IgD-negative memory B cell (primary cell): Measurements from ENCODE around the gene ARHGAP24. TPM values are rescaled to one million over a fixed set of nuclear protein-coding genes. Genes with fewer than 3 reads are reported as not detected.
A peak's percentile ranks its signal among the peaks of the same experiment; 100 is the strongest.

ENCODE experiments used
- H3K27ac Mint-ChIP-seq, 3 donors: one replicate each; pipeline ENCODE4 v1.8.0; 2020 to 2022; ENCODE audit warnings: mild to moderate bottlenecking in 3 of 3, mixed read lengths in 3 of 3, moderate library complexity in 1 of 3
- H3K27me3 Mint-ChIP-seq: one replicate; pipeline ENCODE4 v1.8.0; 2021; ENCODE audit warnings: mixed read lengths
- H3K36me3 Mint-ChIP-seq: one replicate; pipeline ENCODE4 v1.8.0; 2020; ENCODE audit warnings: mild to moderate bottlenecking, mixed read lengths
- H3K4me1 Mint-ChIP-seq, 3 donors: one replicate each; pipeline ENCODE4 v1.8.0; 2020 to 2022; ENCODE audit warnings: mixed read lengths in 3 of 3, mild to moderate bottlenecking in 1 of 3
- H3K4me3 Mint-ChIP-seq, 4 donors: one replicate each; pipeline ENCODE4 v1.8.0; 2020 to 2022; ENCODE audit warnings: mild to moderate bottlenecking in 4 of 4, mixed read lengths in 4 of 4, moderate library complexity in 3 of 4
- H3K9me3 Mint-ChIP-seq, 3 donors: one replicate each; pipeline ENCODE4 v1.8.0; 2020 to 2021; ENCODE audit warnings: mixed read lengths in 3 of 3, mild to moderate bottlenecking in 1 of 3
- polyA plus RNA-seq: library from polyadenylated mRNA; unstranded; fragments of 300-500 nt; fragmentation: Illumina TruSeq; gene quantifications from one replicate; pipeline ENCODE4 v1.2.3, GENCODE V29; 2021

ARHGAP24 gene
- polyA plus RNA-seq, 1 donor from 2014 or later = 93.4 TPM

DNA sequence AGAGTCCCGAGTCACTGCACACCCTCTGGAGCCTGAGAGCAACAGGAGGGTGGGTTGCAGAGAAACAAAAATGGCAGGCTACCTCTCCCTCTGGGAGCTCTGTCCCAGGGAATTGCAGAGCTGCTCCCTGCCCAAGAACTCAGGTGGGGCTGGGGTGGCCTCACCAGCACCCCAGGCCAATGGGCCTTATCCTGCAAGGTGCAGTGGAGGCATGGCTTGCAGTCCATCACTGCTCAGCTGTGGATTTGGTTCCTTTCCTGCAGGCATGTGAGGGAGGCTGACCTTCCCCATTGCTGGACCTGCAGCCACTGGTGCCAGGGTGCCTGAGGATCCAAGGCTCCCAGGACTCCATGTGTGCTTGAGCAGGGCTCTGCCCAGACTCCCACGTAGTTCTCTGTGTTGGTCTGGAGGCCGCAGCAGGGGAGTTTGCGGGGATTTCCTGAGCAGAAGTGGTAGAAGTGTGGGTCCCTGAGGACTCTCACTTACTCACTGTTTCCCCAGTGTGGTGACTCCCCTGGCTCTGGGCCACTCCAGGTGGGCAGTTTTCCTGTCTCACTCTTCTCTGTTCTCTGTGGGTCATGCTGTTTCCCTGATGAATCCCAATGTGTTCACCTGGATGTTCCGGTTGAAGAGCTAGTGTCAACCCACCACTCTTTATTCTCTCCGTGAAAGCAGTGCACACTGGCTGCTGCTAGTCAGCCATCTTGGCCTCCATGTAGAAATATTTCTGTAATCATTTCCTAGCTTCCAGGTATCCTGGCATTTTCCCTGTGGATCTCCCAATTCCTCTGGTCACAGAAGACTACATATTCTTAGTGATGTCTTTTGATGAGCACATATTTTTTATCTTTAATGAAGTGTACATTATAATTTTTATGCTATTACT is 82.3 kb downstream of the ARHGAP24 start:
- Mint-ChIP-seq H3K4me3 (peak overlapping the region; percentile 61 to 84 (median 76)), H3K27me3 (no peaks in the 10 kb centered on the region), H3K4me1 (peaks cover 40 to 70% (median 64%) of the 10 kb centered on the region in 3 donors), H3K9me3 (peaks cover 5 to 11% (median 7%) of the 10 kb centered on the region in 3 donors), H3K27ac (peak overlapping the region; percentile 84 to 100 (median 95)), H3K36me3 (peaks cover 5% of the 10 kb centered on the region)

DNA sequence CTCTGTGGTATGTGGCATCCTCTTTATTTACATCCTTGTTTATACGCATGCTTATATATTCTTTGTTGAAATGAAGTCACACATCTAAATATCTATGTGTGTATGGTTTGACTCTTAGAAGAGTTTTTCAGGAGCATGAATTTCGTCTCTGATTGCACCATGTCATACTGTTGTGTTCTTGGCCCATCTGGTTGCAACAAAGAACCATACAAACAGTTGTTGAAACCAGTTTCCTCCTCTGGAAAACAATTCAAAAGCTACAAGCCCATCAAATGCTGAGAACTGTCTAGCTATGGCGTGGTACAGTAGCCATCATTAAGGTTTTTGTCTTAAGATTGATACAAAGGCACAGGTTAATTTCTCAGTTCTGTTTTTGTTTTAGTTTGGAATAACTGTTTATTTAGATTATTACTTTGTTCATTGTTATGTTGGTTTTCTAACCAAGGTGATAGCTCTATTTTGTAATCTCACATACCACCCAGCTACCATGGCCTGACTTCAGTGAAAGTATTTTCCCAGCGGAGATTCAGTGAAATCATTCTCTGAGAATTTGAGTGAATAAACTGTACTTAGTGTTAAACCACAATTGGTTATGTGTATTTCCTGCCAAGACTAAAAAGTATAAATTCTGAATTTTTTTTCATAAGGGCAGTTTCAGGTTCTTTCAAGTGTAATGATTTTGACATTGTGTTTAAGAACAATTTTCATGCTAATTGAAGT is 91.0 kb downstream of the ARHGAP24 start:
- H3K27ac Mint-ChIP-seq = no peak overlapping the region

DNA sequence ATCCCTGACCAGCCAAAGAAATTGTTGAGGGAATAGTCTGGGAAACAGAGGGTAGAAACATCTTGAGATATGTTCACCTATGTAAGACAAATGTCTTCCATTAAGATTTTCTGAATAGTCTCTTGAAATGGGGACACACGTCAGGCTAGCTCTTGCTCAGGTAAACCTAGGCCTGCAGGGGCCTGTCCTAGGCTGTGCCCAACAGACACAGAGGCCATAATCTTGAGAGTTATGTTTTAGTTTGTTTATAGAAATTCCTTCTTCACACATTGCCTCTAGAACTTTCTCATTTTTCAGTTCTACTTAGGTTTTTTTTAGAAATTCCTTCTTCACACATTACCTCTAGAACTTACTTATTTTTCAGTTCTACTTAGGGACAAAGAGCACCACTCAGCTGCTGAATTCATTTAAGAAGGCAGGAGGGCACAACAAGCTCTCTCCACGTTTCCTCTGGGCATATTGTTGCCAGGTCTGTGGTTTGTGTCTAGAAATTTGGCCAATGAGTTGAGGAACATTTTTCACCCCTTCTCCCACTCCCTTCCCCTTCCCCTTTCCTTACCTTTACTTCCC is 94.9 kb downstream of the ARHGAP24 start:
- H3K27me3 Mint-ChIP-seq = no peaks in the 10 kb centered on the region
- no peaks in the 10 kb centered on the region for H3K9me3 Mint-ChIP-seq
- H3K4me1 Mint-ChIP-seq = peaks cover 18 to 37% (median 37%) of the 10 kb centered on the region in 3 donors
- H3K36me3 Mint-ChIP-seq = peaks cover 10% of the 10 kb centered on the region
- peak overlapping the region in 1 of 4 donors; percentile 19 for H3K4me3 Mint-ChIP-seq
- H3K27ac Mint-ChIP-seq = peak overlapping the region in 2 of 3 donors; percentile 24 to 62

More for the DNA sequence above, 91.0 kb downstream of the ARHGAP24 start:
- Mint-ChIP-seq H3K27me3 (no peaks in the 10 kb centered on the region), H3K4me1 (peaks cover 14 to 47% (median 39%) of the 10 kb centered on the region in 3 donors), H3K9me3 (peaks cover 0 to 7% (median 6%) of the 10 kb centered on the region in 3 donors), H3K4me3 (no peak overlapping the region), H3K36me3 (peaks cover 5% of the 10 kb centered on the region)

DNA sequence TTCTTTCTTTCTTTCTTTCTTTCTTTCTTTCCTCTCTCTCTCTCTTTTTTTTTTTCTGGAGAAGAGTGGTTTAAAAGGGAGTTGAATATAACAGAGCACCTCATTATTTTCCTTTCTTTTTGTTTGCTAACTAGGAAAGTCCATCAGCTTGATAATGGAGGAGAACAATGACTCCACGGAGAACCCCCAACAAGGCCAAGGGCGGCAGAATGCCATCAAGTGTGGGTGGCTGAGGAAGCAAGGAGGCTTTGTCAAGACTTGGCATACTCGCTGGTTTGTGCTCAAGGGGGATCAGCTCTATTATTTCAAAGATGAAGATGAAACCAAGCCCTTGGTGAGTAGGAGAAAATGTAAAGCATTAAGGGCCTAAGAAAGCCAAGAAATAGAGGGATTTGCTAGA is 95.4 kb downstream of the ARHGAP24 start:
- Mint-ChIP-seq H3K4me1 (peaks cover 18 to 37% (median 37%) of the 10 kb centered on the region in 3 donors), H3K9me3 (no peaks in the 10 kb centered on the region), H3K27ac (peak overlapping the region; percentile 21 to 62 (median 24)), H3K36me3 (peaks cover 10% of the 10 kb centered on the region), H3K27me3 (no peaks in the 10 kb centered on the region), H3K4me3 (peak overlapping the region in 1 of 4 donors; percentile 9)

DNA sequence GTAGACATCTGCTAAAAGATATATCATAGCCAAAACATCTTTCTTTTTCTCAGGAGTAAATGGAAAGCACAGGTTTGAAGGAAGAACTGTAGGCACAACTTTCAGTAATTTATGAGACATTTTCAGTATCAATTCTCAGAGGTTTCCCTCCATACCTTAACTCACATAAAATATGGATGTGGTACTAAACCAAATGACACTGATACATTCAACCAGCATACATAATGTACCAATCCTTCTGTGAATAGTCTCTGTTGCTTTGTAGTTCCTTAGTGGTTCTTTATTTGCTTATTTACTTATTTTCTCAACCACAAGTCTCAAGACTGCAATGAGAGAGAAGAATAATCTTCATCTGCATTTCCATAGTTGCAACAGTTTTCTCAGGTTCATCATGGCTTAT is 96.1 kb downstream of the ARHGAP24 start:
- no peak overlapping the region for H3K4me3 Mint-ChIP-seq
- peaks cover 12% of the 10 kb centered on the region for H3K36me3 Mint-ChIP-seq
- H3K4me1 Mint-ChIP-seq = peaks cover 18 to 37% (median 37%) of the 10 kb centered on the region in 3 donors
- H3K27me3 Mint-ChIP-seq = no peaks in the 10 kb centered on the region
- H3K9me3 Mint-ChIP-seq = no peaks in the 10 kb centered on the region
- H3K27ac Mint-ChIP-seq = peak overlapping the region in 1 of 3 donors; percentile 21

DNA sequence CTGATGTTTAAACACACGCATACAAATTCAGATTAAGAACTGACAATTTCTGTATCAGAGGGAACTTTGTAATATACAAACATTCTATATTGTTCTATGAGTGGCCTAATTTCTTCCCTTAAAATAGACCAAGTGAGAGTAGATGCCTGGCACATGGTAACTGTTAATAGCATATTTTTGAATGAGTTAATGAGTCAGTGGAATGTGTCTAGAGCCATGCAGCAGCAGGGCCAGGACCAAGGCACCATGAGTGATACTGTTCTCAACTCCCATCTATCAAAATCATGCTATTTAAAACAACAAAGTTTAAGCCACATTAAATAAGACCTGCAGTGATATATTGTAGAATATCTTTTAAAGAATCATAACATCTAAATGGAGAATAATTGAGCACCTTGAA is 98.3 kb downstream of the ARHGAP24 start:
- no peak overlapping the region for H3K4me3 Mint-ChIP-seq
- H3K4me1 Mint-ChIP-seq = peaks cover 17 to 34% (median 34%) of the 10 kb centered on the region in 3 donors
- H3K36me3 Mint-ChIP-seq = peaks cover 12% of the 10 kb centered on the region
- H3K27me3 Mint-ChIP-seq = no peaks in the 10 kb centered on the region
- no peaks in the 10 kb centered on the region for H3K9me3 Mint-ChIP-seq
- peak overlapping the region in 1 of 3 donors; percentile 13 for H3K27ac Mint-ChIP-seq

DNA sequence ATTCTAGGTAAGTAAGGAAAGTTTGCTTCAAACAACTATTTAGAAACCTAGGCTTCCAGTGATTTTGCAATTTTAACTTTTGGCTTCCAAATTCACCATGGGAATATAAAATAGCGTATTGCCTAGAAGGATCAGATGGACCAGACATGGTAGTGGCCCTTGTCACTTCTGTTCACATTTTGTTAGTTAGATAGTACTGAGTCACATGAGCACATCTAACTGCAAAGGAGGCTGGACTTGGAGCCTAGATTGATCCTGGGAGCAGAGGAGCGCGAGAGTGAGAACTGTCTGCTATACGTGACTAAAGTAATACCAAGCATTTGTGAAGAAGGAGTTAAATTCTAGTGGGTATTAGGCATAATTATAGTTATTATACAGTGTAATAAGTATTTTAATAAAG is 102.4 kb downstream of the ARHGAP24 start:
- Mint-ChIP-seq H3K4me3 (peak overlapping the region in 1 of 4 donors; percentile 61), H3K27ac (no peak overlapping the region), H3K9me3 (no peaks in the 10 kb centered on the region), H3K36me3 (peaks cover 13% of the 10 kb centered on the region), H3K4me1 (peaks cover 8 to 24% (median 18%) of the 10 kb centered on the region in 3 donors), H3K27me3 (no peaks in the 10 kb centered on the region)

DNA sequence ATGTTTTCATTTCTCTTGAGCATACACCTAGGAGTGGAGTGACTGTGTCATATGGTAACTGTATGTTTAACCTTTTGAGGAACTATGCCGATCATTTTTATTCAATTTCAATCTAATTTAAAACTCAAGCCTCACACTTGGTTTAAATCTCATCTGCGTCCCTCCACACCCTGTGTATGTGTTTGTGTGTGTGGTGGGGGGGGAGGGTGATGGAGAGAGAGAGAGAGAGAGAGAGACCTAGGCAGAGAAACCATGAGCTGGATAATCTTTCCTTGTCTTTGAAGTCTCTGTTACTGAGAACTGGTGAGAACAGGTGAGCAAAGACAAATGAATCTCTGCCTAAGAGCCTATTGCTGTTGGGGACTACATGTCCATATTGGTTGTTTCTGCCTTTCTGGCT is 105.0 kb downstream of the ARHGAP24 start:
- peaks cover 8 to 22% (median 12%) of the 10 kb centered on the region in 3 donors for H3K4me1 Mint-ChIP-seq
- H3K27ac Mint-ChIP-seq = peak overlapping the region in 1 of 3 donors; percentile 53
- H3K9me3 Mint-ChIP-seq = peaks cover 0 to 1% (median 0%) of the 10 kb centered on the region in 3 donors
- no peak overlapping the region for H3K4me3 Mint-ChIP-seq
- H3K36me3 Mint-ChIP-seq = peaks cover 9% of the 10 kb centered on the region
- H3K27me3 Mint-ChIP-seq = no peaks in the 10 kb centered on the region

DNA sequence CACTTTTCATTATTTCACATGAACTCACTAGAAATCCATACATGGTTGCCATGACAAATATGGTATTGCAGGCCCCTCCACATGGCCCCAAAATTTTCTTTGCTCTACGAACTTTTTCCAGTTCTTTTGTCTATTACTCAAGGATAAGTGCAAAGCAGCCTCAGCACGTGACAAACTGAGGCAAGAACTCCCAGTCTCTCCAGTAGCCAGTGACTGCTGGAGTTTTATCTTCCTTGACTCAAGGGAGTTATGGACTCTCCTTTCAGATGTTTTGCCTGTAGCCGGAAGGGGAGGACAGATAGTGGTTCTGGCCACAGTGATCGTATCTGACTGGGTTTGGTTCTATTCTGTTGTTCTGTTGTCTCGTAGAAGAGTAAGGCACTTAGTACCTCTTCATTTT is 105.5 kb downstream of the ARHGAP24 start:
- Mint-ChIP-seq H3K27me3 (no peaks in the 10 kb centered on the region), H3K9me3 (peaks cover 0 to 1% (median 0%) of the 10 kb centered on the region in 3 donors), H3K4me1 (peaks cover 8 to 22% (median 12%) of the 10 kb centered on the region in 3 donors)

DNA sequence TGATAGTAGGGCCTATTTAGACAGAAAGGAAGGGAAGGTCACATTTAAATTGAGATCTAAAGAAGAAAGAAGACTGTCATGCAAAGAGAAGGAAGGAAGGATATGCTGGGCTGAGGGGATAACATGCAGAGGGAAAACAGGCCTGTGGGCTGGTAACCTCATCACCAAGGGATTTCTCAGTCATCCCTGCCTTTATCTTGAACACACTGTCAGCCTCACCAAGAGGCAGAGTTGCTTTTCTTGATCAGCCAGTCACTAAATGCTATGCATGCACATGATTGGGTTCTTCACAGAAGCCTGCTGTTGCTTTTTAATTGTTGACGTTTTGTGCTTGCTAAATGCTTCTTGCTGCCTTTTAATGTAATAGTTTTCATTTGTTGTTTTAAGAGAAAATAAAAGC is 113.0 kb downstream of the ARHGAP24 start:
- Mint-ChIP-seq H3K4me3 (peak overlapping the region in 1 of 4 donors; percentile 47), H3K4me1 (peaks cover 10 to 31% (median 20%) of the 10 kb centered on the region in 3 donors), H3K27ac (peak overlapping the region in 1 of 3 donors; percentile 47), H3K9me3 (peaks cover 0 to 10% (median 3%) of the 10 kb centered on the region in 3 donors), H3K36me3 (peaks cover 12% of the 10 kb centered on the region), H3K27me3 (no peaks in the 10 kb centered on the region)

More for the DNA sequence above, 105.5 kb downstream of the ARHGAP24 start:
- Mint-ChIP-seq H3K36me3 (peaks cover 11% of the 10 kb centered on the region), H3K27ac (no peak overlapping the region), H3K4me3 (no peak overlapping the region)

DNA sequence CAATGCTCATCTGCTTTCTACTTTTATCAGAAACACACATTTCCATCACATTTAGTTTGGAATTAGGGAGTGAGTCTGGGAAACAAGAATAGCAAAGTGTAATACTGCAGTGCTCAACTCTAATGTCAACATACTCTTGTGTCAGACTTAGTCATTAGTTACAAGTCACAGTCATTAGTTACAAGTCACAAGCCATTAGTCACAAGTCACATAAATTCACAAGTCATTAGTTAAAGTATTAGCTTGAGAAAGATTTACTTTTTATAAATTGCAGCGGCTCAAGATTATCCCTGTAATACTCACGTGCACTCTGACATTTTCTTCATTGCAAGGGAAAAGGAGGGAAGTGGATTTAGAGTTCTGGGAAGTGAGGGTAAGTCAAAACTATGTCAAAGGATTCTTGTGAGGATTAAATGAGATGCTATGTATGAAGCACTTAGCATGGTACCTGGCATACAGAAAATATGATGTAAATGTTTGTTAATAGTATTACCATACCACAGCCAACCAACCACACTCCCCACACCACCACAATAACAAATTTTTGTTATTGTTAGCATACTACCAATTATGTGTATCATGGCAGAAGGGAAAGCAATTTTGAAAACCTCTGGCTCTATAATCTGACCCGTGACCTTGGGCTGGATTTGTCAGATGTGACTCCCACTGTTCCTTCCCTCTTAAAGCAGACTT is 116.6 kb downstream of the ARHGAP24 start:
- Mint-ChIP-seq H3K36me3 (peaks cover 14% of the 10 kb centered on the region), H3K4me3 (peak overlapping the region in 1 of 4 donors; percentile 41), H3K27me3 (no peaks in the 10 kb centered on the region), H3K27ac (peak overlapping the region in 1 of 3 donors; percentile 3), H3K4me1 (peaks cover 22 to 51% (median 46%) of the 10 kb centered on the region in 3 donors), H3K9me3 (peaks cover 0 to 8% (median 2%) of the 10 kb centered on the region in 3 donors)

DNA sequence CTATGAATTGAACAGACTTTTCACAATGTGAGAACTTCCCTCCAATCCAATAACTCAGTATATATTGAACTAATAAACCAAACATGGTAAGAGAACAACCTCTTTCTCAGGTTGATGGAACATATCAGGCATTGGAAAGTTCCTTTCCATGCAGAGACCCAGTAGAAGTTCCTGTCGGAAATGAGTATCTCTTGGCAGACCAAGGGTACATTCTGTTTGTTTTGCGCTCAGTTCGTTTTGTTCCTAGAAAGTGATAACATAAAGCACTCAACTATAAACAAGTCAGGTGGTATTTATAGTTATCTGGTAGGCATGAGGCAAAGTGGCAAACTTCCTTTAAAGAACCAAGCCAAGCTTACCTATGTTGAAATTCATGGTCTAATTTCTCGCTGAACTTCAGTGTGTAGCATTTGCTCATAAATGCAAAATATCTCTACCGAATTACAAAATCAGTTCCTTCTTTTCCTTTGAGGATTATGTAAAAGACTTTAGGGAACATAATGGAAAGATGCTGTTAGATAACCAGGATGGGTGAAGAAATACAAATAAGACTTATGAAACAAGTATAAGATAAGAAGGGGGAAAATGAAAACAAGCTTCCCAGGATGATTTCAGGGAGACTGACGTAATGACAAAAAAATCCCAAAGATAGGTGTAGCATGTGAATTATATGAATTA is 120.3 kb downstream of the ARHGAP24 start:
- H3K9me3 Mint-ChIP-seq = peaks cover 0 to 8% (median 2%) of the 10 kb centered on the region in 3 donors
- peak overlapping the region in 1 of 3 donors; percentile 50 for H3K27ac Mint-ChIP-seq
- H3K4me1 Mint-ChIP-seq = peaks cover 16 to 60% (median 46%) of the 10 kb centered on the region in 3 donors
- no peak overlapping the region for H3K4me3 Mint-ChIP-seq
- H3K27me3 Mint-ChIP-seq = no peaks in the 10 kb centered on the region
- H3K36me3 Mint-ChIP-seq = peaks cover 14% of the 10 kb centered on the region

DNA sequence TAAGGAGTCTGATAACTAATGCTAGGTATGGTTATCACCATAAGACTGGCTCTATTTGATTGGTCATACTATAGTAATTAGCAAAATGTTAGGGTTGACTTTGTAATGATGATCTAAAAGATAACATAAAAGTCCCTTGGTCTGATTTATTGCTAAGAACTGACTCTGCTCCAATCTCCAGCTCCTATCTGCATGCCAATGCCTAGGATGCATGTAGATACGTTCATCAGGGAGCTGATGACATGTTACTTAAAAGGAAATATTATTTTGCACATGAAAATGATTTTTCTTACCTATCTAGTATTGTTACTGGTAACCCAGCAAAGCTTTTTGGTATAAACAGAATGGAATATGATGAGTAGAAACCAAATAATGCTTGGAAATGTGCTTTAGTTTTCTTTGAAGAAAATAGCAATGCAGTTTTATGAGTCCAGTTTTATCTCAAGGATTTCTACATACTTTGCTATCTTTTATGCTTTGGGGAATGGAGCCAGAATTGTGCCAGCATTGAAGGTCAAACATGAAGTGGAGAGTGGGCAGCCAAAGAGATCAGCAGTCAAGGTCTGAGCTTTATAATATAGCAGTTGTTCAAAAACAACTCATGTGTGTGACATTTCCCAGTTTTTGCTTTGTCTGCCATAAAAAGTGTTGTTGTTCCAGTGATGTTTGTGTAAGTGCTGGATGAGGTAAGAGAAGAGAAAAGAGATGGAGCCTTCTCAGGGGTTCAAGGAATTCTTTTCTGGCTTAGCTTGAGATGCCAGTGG is 121.0 kb downstream of the ARHGAP24 start:
- Mint-ChIP-seq H3K36me3 (peaks cover 14% of the 10 kb centered on the region), H3K9me3 (peaks cover 0 to 8% (median 2%) of the 10 kb centered on the region in 3 donors), H3K27me3 (no peaks in the 10 kb centered on the region), H3K27ac (peak overlapping the region in 1 of 3 donors; percentile 1), H3K4me1 (peaks cover 16 to 63% (median 47%) of the 10 kb centered on the region in 3 donors), H3K4me3 (peak overlapping the region in 1 of 4 donors; percentile 61)
